SU-DHL-6 (cell line): ENCODE data around the gene OPHN1.

Experiments
- H2AFZ ChIP-seq: fragments of 200-600 bp; sonication (generic); 2 replicates; pipeline ENCODE4 v1.6.1; 2014; ENCODE audit warnings: low read depth, mild to moderate bottlenecking, moderate library complexity, mixed read lengths, antibody characterized with exemption, low read length; ENCODE audit not compliant: severe bottlenecking
- H3F3A ChIP-seq: fragments of 200-600 bp; shearing (Covaris generic); 2 replicates; pipeline ENCODE4 v1.6.0; 2016; ENCODE audit warnings: antibody characterized with exemption, mild to moderate bottlenecking; ENCODE audit not compliant: insufficient read depth
- H3K27ac ChIP-seq: fragments of 200-600 bp; sonication (generic); 2 replicates; pipeline ENCODE4 v1.5.1; 2016; ENCODE audit warnings: low read depth, mild to moderate bottlenecking, low read length, moderate library complexity, mixed read lengths
- H3K27me3 ChIP-seq: fragments of 200-600 bp; sonication (generic), shearing (Covaris generic); 2 replicates; pipeline ENCODE4 v1.6.0; 2014; ENCODE audit warnings: mild to moderate bottlenecking, low read length
- H3K36me3 ChIP-seq: fragments of 200-600 bp; sonication (generic); 2 replicates; pipeline ENCODE4 v1.6.1; 2014; ENCODE audit warnings: mild to moderate bottlenecking, low read length, mixed read lengths
- H3K4me2 ChIP-seq: fragments of 300-600, 200-600 bp; shearing (Covaris generic), sonication (generic); 2 replicates; pipeline ENCODE4 v1.6.0; 2014; ENCODE audit warnings: low read length, low read depth, mild to moderate bottlenecking; ENCODE audit not compliant: poor library complexity, severe bottlenecking
- H3K4me3 ChIP-seq: fragments of 200-600 bp; sonication (generic); 2 replicates; pipeline ENCODE4 v1.5.1; 2014; ENCODE audit warnings: antibody characterized with exemption, low read length, mild to moderate bottlenecking, mixed read lengths; ENCODE audit not compliant: insufficient read depth, poor library complexity, severe bottlenecking
- H3K79me2 ChIP-seq: fragments of 200-600 bp; sonication (generic); 2 replicates; pipeline ENCODE4 v1.6.1; 2014; ENCODE audit warnings: mild to moderate bottlenecking, low read length, moderate library complexity; ENCODE audit not compliant: insufficient read depth
- H3K9ac ChIP-seq: fragments of 200-600 bp; sonication (generic); 2 replicates; pipeline ENCODE4 v1.7.0; 2014; ENCODE audit warnings: mild to moderate bottlenecking, low read length
- H3K9me2 ChIP-seq: fragments of 200-600 bp; sonication (generic); replicated peaks from 2 replicates; pipeline ENCODE4 v1.6.1; 2014; ENCODE audit warnings: low read length; ENCODE audit not compliant: insufficient read depth
- H3K9me3 ChIP-seq: fragments of 200-600 bp; sonication (generic); 2 replicates; pipeline ENCODE4 v1.6.1; 2014; ENCODE audit warnings: low read length, mixed read lengths; ENCODE audit not compliant: insufficient read depth
- H4K20me1 ChIP-seq: fragments of 200-600 bp; sonication (generic); 2 replicates; pipeline ENCODE4 v1.6.1; 2014; ENCODE audit warnings: low read depth, mild to moderate bottlenecking, antibody characterized with exemption, low read length, moderate library complexity, mixed read lengths
- EZH2phosphoT487 ChIP-seq: fragments of 200-600 bp; sonication (generic), shearing (Covaris generic); conservative IDR thresholded peaks from 2 replicates; pipeline ENCODE4 v1.6.1; 2018; ENCODE audit warnings: mild to moderate bottlenecking, antibody characterized with exemption, low read length, moderate library complexity, mixed read lengths
- TF ChIP-seq, protein P1 (sequence below): fragments of 200-600 bp; sonication (generic); IDR thresholded peaks from one replicate; pipeline ENCODE4 v1.5.1; 2017; ENCODE audit warnings: antibody characterized with exemption, mild to moderate bottlenecking, low read length, moderate library complexity; ENCODE audit not compliant: insufficient read depth, poor library complexity, severe bottlenecking

Gene OPHN1

GRCh38 chrX:68059469-68059868, 373.8 kb downstream of the OPHN1 start:
- Histone ChIP-seq H3K9ac (no peak overlapping the region), H3F3A (no peaks in the 10 kb centered on the region), H3K9me3 (no peaks in the 10 kb centered on the region), H4K20me1 (no peaks in the 10 kb centered on the region), H3K4me3 (no peak overlapping the region), H3K79me2 (no peaks in the 10 kb centered on the region), H3K27ac (no peak overlapping the region), H3K27me3 (no peaks in the 10 kb centered on the region), H3K4me2 (no peak overlapping the region), H3K36me3 (no peaks in the 10 kb centered on the region), H3K9me2 (no peaks in the 10 kb centered on the region), H2AFZ (no peak overlapping the region)
- TF ChIP-seq, protein P1, sequence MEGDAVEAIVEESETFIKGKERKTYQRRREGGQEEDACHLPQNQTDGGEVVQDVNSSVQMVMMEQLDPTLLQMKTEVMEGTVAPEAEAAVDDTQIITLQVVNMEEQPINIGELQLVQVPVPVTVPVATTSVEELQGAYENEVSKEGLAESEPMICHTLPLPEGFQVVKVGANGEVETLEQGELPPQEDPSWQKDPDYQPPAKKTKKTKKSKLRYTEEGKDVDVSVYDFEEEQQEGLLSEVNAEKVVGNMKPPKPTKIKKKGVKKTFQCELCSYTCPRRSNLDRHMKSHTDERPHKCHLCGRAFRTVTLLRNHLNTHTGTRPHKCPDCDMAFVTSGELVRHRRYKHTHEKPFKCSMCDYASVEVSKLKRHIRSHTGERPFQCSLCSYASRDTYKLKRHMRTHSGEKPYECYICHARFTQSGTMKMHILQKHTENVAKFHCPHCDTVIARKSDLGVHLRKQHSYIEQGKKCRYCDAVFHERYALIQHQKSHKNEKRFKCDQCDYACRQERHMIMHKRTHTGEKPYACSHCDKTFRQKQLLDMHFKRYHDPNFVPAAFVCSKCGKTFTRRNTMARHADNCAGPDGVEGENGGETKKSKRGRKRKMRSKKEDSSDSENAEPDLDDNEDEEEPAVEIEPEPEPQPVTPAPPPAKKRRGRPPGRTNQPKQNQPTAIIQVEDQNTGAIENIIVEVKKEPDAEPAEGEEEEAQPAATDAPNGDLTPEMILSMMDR: no peak
- TF ChIP-seq EZH2phosphoT487: no peak

- Histone ChIP-seq H3K27ac (no peak overlapping the region), H2AFZ (no peak overlapping the region), H3K36me3 (no peaks in the 10 kb centered on the region), H3F3A (no peaks in the 10 kb centered on the region), H4K20me1 (no peaks in the 10 kb centered on the region), H3K27me3 (no peaks in the 10 kb centered on the region), H3K9me2 (no peaks in the 10 kb centered on the region), H3K4me3 (no peak overlapping the region), H3K79me2 (no peaks in the 10 kb centered on the region), H3K9ac (no peak overlapping the region), H3K4me2 (no peak overlapping the region), H3K9me3 (no peaks in the 10 kb centered on the region)
- TF ChIP-seq, protein P1: no peak
- no peak for TF ChIP-seq EZH2phosphoT487
Observed at GRCh38 chrX:68049466-68049865, 383.8 kb downstream of the OPHN1 start.

DNA sequence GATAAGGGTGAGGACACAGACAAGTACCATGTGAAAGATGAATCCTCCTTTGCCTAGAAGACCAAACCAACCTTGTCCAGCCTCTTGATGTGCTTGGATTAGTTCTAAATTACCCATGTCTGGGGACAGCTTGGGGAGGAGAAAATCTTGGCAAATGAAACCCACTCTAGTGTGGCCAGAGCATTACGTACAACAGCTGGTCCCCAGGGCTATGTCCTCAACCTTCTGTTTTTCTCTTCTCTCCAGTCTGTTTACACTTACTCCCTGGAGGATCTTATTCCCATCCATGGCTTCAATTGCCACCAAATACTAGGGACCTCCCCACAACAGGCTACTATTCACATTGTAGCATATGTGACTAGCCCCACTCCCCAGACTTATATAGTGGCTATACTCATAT, 384.5 kb downstream of the OPHN1 start:
- TF ChIP-seq, protein P1: no peak
- TF ChIP-seq EZH2phosphoT487: no peak

More for the DNA sequence above, 384.5 kb downstream of the OPHN1 start:
- no peak overlapping the region for H3K27ac ChIP-seq
- no peaks in the 10 kb centered on the region for H3F3A ChIP-seq
- no peaks in the 10 kb centered on the region for H3K27me3 ChIP-seq
- no peaks in the 10 kb centered on the region for H4K20me1 ChIP-seq
- H3K79me2 ChIP-seq: no peaks in the 10 kb centered on the region
- no peaks in the 10 kb centered on the region for H3K9me2 ChIP-seq
- H3K4me2 ChIP-seq: no peak overlapping the region
- no peak overlapping the region for H3K9ac ChIP-seq
- no peaks in the 10 kb centered on the region for H3K9me3 ChIP-seq
- H3K36me3 ChIP-seq: no peaks in the 10 kb centered on the region
- H2AFZ ChIP-seq: no peak overlapping the region
- no peak overlapping the region for H3K4me3 ChIP-seq
